ENCODE results near the gene GART. TPM values are rescaled to one million over a fixed set of nuclear protein-coding genes. Genes with fewer than 3 reads are reported as not detected.

GART gene
- total RNA-seq, 4 donors from 2014 or later: 35.8 to 61.8 (median 49.0) TPM

DNA sequence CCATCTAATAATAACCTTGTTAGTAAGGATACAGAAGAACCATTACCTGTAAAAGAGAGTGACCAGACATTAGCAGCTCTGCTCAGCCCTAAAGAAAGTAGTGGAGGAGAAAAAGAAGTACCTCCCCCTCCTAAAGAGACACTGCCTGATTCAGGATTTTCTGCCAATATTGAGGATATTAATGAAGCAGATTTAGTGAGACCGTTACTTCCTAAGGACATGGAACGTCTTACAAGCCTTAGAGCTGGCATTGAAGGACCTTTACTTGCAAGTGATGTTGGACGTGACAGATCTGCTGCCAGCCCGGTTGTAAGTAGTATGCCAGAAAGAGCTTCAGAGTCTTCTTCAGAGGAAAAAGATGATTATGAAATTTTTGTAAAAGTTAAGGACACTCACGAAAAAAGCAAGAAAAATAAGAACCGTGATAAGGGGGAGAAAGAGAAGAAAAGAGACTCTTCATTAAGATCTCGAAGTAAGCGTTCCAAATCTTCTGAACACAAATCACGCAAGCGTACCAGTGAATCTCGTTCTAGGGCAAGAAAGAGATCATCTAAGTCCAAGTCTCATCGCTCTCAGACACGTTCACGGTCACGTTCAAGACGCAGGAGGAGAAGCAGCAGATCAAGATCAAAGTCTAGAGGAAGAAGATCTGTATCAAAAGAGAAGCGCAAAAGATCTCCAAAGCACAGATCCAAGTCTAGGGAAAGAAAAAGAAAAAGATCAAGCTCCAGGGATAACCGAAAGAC lies 12.5 kb upstream of the GART start:
- H3K36me3 ChIP-seq: peaks cover 77 to 97% (median 91%) of the 10 kb centered on the region in 4 donors
- intact Hi-C loops (cut with DNase I): no loop called here

DNA sequence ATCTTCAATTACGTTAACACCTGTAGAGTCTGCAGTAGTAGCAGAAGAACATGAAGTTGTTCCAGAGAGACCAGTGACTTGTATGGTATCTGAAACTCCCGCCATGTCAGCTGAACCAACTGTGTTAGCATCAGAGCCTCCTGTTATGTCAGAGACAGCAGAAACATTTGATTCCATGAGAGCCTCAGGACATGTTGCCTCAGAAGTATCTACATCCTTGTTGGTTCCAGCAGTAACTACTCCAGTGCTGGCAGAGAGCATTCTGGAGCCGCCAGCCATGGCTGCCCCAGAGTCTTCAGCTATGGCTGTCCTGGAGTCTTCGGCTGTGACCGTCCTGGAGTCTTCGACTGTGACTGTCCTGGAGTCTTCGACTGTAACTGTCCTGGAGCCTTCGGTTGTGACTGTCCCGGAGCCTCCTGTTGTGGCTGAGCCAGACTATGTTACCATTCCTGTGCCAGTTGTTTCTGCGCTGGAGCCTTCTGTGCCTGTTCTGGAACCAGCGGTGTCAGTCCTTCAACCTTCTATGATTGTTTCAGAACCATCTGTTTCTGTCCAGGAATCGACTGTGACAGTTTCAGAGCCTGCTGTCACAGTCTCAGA lies 11.2 kb upstream of the GART start:
- WGBS: 100% methylated on average over 7 of the region's 12 CpGs
- Histone ChIP-seq H3K9me3 (no peaks in the 10 kb centered on the region), H3K4me3 (no peak overlapping the region), H3K36me3 (peaks cover 64 to 96% (median 87%) of the 10 kb centered on the region in 4 donors), H3K27me3 (no peaks in the 10 kb centered on the region), H3K4me1 (peaks cover 12 to 39% (median 29%) of the 10 kb centered on the region in 4 donors), H3K27ac (replicated peaks in 1 of 4) (no peak overlapping the region)
- TF ChIP-seq POLR2A (IDR thresholded peaks at IDR 0.05; ENCODE audit: low read depth) (no peak), POLR2AphosphoS5 (IDR thresholded peaks at IDR 0.05) (no peak), EP300 (IDR thresholded peaks at IDR 0.05) (no peak)
- TF ChIP-seq, protein P1, sequence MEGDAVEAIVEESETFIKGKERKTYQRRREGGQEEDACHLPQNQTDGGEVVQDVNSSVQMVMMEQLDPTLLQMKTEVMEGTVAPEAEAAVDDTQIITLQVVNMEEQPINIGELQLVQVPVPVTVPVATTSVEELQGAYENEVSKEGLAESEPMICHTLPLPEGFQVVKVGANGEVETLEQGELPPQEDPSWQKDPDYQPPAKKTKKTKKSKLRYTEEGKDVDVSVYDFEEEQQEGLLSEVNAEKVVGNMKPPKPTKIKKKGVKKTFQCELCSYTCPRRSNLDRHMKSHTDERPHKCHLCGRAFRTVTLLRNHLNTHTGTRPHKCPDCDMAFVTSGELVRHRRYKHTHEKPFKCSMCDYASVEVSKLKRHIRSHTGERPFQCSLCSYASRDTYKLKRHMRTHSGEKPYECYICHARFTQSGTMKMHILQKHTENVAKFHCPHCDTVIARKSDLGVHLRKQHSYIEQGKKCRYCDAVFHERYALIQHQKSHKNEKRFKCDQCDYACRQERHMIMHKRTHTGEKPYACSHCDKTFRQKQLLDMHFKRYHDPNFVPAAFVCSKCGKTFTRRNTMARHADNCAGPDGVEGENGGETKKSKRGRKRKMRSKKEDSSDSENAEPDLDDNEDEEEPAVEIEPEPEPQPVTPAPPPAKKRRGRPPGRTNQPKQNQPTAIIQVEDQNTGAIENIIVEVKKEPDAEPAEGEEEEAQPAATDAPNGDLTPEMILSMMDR (IDR thresholded peaks at IDR 0.05): no peak
- DNase-seq (ENCODE audit: extremely low spot score): no peak
- intact Hi-C loops (cut with DNase I): no loop called here

More for the DNA sequence above, 12.5 kb upstream of the GART start:
- no peaks in the 10 kb centered on the region for H3K27me3 ChIP-seq
- 92% methylated on average over 18 of the region's 18 CpGs for WGBS
- DNase-seq (ENCODE audit: extremely low spot score): no peak
- no peak overlapping the region for H3K4me3 ChIP-seq
- no peak overlapping the region for H3K27ac ChIP-seq (replicated peaks in 1 of 4)
- H3K4me1 ChIP-seq: peaks cover 12 to 35% (median 26%) of the 10 kb centered on the region in 4 donors
- TF ChIP-seq POLR2A (IDR thresholded peaks at IDR 0.05; ENCODE audit: low read depth) (no peak), EP300 (IDR thresholded peaks at IDR 0.05) (no peak), POLR2AphosphoS5 (IDR thresholded peaks at IDR 0.05) (no peak)
- TF ChIP-seq, protein P1 (IDR thresholded peaks at IDR 0.05): no peak
- no peaks in the 10 kb centered on the region for H3K9me3 ChIP-seq

DNA sequence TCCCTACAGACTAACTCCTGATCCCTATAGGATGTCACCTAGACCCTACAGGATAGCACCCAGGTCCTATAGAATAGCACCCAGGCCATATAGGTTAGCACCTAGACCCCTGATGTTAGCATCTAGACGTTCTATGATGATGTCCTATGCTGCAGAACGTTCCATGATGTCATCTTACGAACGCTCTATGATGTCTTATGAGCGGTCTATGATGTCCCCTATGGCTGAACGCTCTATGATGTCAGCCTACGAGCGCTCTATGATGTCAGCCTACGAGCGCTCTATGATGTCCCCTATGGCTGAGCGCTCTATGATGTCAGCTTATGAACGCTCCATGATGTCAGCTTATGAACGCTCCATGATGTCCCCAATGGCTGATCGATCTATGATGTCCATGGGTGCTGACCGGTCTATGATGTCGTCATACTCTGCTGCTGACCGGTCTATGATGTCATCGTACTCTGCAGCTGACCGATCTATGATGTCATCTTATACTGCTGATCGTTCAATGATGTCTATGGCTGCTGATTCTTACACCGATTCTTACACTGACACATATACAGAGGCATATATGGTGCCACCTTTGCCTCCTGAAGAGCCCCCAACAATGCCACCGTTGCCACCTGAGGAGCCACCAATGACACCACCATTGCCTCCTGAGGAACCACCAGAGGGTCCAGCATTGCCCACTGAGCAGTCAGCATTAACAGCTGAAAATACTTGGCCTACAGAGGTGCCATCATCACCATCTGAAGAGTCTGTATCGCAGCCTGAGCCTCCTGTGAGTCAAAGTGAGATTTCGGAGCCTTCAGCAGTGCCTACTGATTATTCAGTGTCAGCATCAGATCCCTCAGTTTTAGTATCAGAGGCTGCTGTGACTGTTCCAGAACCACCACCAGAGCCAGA lies 10.4 kb upstream of the GART start:
- Histone ChIP-seq H3K4me3 (no peak overlapping the region), H3K36me3 (peaks cover 61 to 96% (median 84%) of the 10 kb centered on the region in 4 donors), H3K9me3 (no peaks in the 10 kb centered on the region), H3K27me3 (no peaks in the 10 kb centered on the region), H3K27ac (replicated peaks in 1 of 4) (no peak overlapping the region), H3K4me1 (peaks cover 12 to 37% (median 28%) of the 10 kb centered on the region in 4 donors)
- no peak for DNase-seq (ENCODE audit: extremely low spot score)
- intact Hi-C loops (cut with DNase I): no loop called here
- 98% methylated on average over 22 of the region's 24 CpGs for WGBS
- TF ChIP-seq EP300 (IDR thresholded peaks at IDR 0.05) (no peak), POLR2AphosphoS5 (IDR thresholded peaks at IDR 0.05) (no peak), POLR2A (IDR thresholded peaks at IDR 0.05; ENCODE audit: low read depth) (no peak)
- TF ChIP-seq, protein P1 (IDR thresholded peaks at IDR 0.05): no peak

DNA sequence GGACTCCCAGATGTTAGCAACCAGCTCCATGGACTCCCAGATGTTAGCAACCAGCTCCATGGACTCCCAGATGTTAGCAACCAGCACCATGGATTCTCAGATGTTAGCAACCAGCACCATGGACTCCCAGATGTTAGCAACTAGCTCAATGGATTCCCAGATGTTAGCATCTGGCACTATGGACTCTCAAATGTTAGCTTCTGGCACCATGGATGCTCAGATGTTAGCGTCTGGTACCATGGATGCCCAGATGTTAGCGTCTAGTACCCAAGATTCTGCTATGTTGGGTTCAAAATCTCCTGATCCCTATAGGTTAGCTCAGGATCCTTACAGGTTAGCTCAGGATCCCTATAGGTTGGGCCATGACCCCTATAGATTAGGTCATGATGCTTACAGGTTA lies 9.7 kb upstream of the GART start:
- TF ChIP-seq, protein P1 (IDR thresholded peaks at IDR 0.05): no peak
- Histone ChIP-seq H3K4me1 (peaks cover 13 to 35% (median 25%) of the 10 kb centered on the region in 4 donors), H3K27ac (replicated peaks in 1 of 4) (no peak overlapping the region), H3K9me3 (no peaks in the 10 kb centered on the region), H3K27me3 (no peaks in the 10 kb centered on the region), H3K4me3 (no peak overlapping the region), H3K36me3 (peaks cover 62 to 97% (median 85%) of the 10 kb centered on the region in 4 donors)
- DNase-seq (ENCODE audit: extremely low spot score): no peak
- 100% methylated on average over 2 of the region's 2 CpGs for WGBS
- intact Hi-C loops (cut with DNase I): no loop called here
